C4-2B (cell line): ENCODE measurements around the gene TEAD4.

ENCODE experiments used
- H3K27ac ChIP-seq: fragments of 450-650 bp; 2 replicates; pipeline ENCODE4 v1.5.1; 2017
- ZFX ChIP-seq: fragments of 450-650 bp; IDR thresholded peaks from 2 replicates; pipeline ENCODE4 v1.6.1; 2017
- TF ChIP-seq, protein P1 (sequence below): fragments of 450-650 bp; conservative IDR thresholded peaks from 2 replicates; pipeline ENCODE4 v1.5.1; 2017; ENCODE audit warnings: mild to moderate bottlenecking

The TEAD4 gene

GRCh38 chr12:3075315-3075714 lies 116.1 kb downstream of the TEAD4 start:
- no peak overlapping the region for H3K27ac ChIP-seq
- TF ChIP-seq ZFX, result no peak
- TF ChIP-seq, protein P1, sequence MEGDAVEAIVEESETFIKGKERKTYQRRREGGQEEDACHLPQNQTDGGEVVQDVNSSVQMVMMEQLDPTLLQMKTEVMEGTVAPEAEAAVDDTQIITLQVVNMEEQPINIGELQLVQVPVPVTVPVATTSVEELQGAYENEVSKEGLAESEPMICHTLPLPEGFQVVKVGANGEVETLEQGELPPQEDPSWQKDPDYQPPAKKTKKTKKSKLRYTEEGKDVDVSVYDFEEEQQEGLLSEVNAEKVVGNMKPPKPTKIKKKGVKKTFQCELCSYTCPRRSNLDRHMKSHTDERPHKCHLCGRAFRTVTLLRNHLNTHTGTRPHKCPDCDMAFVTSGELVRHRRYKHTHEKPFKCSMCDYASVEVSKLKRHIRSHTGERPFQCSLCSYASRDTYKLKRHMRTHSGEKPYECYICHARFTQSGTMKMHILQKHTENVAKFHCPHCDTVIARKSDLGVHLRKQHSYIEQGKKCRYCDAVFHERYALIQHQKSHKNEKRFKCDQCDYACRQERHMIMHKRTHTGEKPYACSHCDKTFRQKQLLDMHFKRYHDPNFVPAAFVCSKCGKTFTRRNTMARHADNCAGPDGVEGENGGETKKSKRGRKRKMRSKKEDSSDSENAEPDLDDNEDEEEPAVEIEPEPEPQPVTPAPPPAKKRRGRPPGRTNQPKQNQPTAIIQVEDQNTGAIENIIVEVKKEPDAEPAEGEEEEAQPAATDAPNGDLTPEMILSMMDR, result no peak

DNA sequence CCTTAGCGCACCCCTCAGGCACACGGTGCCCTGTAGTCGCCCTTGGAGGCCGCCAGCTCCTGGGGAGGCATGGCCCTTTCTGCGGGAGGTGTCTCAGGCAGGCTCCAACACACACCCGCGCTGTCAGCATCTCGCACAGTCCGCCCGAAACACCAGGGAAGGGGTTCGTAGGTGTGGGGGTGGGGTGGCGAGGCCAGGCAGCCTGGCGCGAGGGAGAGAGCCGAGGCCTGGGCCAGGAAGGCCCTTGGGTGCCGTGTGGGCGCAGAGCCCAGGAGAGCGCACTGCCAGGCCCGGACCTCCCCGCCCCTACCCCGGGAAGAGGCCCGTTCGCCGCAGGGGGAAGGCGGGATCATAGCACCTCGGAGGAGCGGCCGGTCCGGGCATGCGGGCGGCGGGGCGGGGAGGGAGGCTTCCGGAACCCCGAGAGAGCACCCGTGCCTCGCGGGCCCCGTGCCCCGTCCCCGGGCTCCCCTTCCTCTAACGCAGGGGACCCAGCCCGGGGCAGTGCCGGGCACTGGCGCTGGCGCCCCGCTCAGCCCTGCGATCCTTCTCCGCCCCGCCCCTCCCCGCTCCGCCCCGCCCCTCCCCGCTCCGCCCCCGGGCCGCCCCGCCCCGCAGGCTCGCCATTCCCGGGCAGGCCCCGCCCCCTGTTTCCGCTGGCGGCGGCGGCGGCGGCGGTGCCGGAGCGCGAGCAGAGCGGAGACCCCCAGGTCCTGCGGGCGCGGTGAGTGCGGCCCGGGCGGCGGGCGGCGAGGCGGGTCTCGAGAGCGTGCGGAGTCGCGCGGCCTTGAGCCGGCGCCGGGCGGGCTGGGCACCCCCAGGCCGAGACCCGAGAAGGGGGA lies 117.8 kb downstream of the TEAD4 start, which contains the start of gene TSPAN9:
TSS of gene TSPAN9 (plus strand) at position 650 of the 842 bp plus-strand sequence. CDS start 123,815 bp downstream, outside the sequence.
- peak within 1 kb of the TSS; percentile 84 for H3K27ac ChIP-seq
- TF ChIP-seq ZFX, result peak; percentile 85
- TF ChIP-seq, protein P1, result no peak

- TF ChIP-seq, protein P1, result no peak
- no peak for TF ChIP-seq ZFX
- H3K27ac ChIP-seq, result peak overlapping the region; percentile 84
Observed at GRCh38 chr12:3077572-3078081, 118.4 kb downstream of the TEAD4 start.

DNA sequence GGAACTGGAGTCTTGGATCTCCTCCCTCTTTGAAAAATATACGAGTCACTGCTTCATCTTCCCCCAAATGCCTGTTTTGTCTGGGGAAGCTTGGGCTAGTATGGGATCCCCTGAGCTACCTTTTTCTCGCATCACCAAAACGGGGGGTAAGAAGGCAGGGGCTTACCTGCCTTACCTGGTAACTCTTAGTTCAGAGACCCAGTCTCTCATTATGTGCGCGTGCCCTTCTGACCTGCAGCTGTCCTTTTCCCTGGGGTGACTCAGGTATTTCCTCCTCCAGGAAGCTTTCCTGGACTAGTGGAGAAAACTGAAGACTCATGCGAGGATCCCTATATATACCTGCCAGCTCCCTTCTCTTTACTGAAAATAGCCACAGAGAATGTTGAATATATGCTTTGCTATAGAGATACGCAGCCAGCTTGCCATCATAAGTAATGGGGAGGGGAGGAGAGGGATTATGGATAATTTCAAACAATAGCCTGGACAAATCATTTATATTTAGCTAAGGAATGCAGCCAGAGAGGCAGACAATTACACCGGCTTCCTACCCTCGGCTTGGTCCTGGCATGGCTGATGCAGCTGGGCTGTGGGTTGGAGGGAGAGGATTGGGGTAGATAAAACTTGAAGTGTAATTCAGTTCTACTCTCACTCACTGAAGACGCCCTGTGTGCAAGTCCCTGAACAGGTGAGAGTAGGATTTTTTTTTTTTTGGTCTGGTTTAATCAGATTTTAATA lies 119.1 kb downstream of the TEAD4 start:
- TF ChIP-seq ZFX, result no peak
- TF ChIP-seq, protein P1, result no peak
- H3K27ac ChIP-seq, result no peak overlapping the region; the same call in 1 of the 2 replicates

GRCh38 chr12:3081091-3081490 lies 121.9 kb downstream of the TEAD4 start:
- TF ChIP-seq ZFX, result no peak
- TF ChIP-seq, protein P1, result no peak
- peak overlapping the region; percentile 15; the same call in 1 of the 2 replicates for H3K27ac ChIP-seq

DNA sequence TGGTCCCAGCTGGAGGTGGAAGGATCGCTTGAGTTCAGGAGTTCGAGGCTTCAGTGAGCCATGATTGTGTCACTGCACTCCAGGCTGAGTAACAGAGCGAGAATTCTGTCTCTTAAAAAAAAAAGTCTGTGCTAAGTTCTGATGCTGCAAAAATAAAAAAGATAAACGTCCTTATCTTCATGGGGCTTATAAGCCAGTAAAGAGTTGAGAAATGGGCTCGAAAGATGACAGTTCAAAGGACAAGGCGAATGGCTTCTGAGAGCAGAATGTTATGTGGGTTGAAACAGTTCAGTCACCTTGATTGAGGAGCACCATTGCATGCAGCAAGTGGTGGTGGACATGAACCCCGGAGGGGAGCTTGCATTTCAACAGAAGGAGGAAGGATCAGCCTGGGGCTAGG lies 122.7 kb downstream of the TEAD4 start:
- TF ChIP-seq ZFX, result no peak
- TF ChIP-seq, protein P1, result no peak
- no peak overlapping the region for H3K27ac ChIP-seq
